ENCODE results near the gene CEBPZ.

DNA sequence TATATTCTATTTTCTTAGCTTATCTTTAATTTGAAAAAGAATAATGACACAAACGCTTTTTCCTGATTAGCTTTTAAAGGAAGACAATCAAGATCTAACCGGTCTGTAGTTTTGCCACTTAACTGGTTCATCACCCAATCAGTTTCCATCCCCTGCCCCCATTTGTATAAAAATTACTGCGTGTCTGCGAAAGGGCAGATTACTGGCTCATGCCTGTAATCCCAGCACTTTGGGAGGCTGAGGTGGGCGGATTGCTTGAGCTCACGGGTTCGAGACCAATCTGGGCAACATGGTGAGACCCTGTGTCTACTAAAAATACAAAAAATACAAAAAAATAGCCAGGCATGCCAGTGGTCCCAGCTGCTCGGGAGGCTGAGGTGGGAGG is 32.7 kb downstream of the CEBPZ start:
- no peak for TF ChIP-seq CTCF (IDR thresholded peaks at IDR 0.05; ENCODE audit: low read depth, low read length)
- no peak for TF ChIP-seq MAX (IDR thresholded peaks at IDR 0.05; ENCODE audit: low read depth, low read length)
